RPMI8226 (cell line): ENCODE data around the gene ACAN.

ENCODE experiments used
- DNase-seq: peaks from one replicate; pipeline ENCODE4 v3.0.0-alpha.2; 2015

ACAN gene

DNA sequence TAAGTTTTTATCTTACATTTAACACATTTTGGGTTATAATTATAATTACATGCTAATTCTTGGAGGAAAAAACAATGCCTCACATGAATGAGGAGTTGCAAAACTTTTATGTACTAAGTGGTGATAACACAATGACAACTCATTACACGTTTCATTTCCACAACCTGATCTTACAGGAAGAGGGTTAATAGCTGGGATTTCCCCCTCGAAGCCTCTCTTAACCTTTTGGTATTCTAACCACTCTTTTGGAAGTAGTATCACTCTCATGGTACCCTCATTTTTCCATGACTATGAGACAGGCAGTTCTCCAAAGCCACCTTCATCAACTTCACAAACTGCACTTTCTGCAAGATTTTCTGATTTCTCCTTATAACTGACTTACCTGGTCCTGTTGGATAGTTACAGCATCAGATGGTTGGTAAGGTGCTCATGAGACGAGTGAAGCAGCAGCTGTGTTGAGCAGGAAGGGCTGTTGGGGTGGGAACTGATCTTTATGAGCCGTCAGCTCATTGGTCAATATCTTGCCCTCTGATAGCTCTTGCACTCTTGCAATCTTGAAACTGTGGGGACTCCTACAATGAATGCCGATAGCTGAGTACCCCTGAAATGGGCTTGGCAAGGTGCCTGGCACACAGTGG is 41.6 kb downstream of the ACAN start:
- DNase-seq, result no peak

DNA sequence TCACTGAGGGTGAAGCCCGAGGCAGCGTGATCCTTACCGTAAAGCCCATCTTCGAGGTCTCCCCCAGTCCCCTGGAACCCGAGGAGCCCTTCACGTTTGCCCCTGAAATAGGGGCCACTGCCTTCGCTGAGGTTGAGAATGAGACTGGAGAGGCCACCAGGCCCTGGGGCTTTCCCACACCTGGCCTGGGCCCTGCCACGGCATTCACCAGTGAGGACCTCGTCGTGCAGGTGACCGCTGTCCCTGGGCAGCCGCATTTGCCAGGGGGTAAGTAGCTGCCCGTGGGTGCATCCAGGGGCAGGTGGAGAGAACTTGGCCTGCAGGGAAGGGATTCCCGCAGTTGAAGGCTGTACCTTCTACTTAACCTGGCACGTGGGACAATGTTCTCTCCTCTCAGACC is 42.4 kb downstream of the ACAN start:
- no peak for DNase-seq

DNA sequence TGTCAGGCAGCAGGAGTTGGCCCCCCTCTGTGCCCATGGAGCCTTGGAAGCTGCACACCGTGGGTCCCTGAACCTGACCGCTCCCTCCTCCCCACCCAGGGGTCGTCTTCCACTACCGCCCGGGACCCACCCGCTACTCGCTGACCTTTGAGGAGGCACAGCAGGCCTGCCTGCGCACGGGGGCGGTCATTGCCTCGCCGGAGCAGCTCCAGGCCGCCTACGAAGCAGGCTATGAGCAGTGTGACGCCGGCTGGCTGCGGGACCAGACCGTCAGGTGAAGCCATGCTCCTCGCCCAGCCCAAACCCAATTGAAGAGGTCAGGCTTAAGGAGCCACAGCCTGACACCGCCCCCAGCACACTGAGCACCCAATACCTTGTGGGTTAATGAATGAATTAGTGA is 43.9 kb downstream of the ACAN start:
- DNase-seq, result no peak

DNA sequence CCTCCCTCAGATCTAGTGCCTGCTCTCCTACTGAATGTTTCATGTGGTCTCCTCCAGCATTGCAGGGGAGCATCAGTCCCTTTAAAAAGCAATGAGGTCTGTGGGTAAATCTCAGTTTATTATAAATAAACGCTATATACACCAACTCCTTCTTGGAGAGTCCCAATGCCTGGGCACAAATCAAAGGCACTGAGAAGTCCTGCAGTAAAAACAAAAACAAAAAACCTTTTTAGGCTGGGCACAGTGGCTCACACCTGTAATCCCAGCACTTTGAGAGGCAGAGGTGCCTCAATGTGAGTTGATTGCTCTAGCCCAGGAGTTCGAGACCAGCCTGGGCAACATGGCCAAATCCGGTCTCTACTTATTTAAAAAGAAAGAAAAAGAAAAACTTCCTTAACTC is 45.0 kb downstream of the ACAN start:
- DNase-seq, result no peak

DNA sequence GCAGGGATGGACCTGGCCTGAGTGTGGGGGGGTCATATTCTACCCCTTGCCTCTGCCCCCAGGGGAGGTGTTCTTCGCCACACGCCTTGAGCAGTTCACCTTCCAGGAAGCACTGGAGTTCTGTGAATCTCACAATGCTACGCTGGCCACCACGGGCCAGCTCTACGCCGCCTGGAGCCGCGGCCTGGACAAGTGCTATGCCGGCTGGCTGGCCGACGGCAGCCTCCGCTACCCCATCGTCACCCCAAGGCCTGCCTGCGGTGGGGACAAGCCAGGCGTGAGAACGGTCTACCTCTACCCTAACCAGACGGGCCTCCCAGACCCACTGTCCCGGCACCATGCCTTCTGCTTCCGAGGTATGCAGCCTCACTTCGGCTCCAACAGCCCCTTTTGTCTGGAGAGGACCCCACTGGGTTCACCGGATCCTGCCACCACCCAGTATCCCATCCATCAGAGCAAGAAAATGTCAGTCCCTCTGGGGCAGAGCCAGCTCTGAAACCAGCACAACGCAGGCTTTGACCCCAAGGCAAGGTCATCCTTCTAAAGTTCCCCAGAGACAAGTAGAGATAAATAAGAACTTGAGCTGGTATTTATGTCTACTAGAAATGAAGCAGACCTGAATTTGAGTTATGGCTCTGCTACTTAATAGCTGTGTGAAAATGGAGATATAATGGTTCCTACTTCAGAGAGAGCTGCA is 46.3 kb downstream of the ACAN start:
- no peak for DNase-seq

DNA sequence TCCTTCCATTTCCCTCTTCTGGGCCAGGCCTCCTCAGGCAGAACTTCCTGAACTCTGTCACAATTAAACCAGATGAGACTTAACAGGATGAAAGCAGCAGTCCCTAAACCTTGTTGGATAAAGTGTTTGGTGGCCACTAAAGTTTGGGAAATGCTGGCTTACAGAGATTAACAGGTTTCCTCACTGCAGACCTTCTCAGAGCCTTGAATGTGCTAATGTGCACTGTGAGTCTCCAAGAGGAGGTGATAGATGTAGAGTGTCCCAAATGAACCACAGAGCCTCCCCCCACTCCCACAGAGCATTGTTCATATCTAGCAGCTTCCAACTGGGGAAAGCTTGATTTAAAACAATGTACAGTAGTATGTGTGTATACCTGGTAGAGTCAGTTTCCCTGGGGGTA is 49.2 kb downstream of the ACAN start:
- DNase-seq, result no peak

DNA sequence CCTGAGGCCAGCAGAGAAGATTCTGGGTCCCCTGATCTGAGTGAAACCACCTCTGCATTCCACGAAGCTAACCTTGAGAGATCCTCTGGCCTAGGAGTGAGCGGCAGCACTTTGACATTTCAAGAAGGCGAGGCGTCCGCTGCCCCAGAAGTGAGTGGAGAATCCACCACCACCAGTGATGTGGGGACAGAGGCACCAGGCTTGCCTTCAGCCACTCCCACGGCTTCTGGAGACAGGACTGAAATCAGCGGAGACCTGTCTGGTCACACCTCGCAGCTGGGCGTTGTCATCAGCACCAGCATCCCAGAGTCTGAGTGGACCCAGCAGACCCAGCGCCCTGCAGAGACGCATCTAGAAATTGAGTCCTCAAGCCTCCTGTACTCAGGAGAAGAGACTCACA is 55.7 kb downstream of the ACAN start:
- no peak for DNase-seq

DNA sequence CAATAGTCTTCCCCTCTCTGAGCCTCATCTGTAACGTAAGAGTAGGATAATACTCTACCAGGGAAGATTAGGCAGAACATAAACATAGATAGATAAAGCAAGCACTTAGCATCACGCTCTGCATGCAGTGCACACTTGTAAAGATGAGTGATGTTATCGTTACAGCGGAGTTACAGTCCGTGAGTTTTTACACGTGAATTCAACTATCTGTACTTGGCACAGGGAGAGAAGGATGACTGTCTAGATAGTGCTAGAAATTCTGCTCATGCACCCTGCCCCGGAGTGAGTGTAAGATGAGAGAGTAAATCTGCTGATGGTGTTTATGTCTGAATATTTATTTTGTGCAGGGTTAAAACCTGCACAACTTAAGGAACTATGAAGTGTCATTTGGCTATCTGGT is 56.3 kb downstream of the ACAN start:
- no peak for DNase-seq

DNA sequence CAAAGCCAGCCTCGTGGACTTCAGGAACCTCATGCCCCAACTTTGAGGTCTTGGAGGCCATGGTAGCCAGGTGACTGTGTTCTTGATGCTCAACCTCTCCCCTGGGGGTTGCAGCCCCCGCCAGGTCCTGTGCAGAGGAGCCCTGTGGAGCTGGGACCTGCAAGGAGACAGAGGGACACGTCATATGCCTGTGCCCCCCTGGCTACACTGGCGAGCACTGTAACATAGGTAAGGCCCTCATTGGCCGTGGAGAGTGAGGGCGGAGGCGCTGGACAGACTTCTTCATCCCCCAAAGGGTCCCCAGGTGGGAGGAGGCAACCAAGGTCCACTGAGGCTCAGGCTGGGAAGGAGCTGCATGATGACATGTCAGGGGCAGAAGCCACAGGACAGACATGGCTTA is 57.0 kb downstream of the ACAN start:
- no peak for DNase-seq

DNA sequence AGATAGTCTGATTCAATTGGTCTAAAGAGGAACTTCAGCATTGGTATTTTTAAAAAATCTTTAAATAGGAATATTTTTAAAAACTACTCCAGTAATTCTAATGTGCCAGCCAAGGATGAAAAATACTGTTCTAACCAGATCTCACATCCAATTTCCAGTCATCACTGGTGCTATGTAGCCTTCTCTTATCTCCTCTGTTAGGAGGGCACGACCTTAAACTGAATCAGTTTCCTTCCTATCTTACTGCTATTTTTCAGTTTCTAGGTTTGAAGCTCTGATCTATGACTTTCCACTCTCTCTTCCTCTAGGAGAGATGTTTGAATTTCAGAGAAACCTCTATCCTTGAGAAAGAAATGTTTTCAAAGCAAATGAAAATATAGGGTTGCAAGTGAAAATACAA is 60.2 kb downstream of the ACAN start:
- DNase-seq, result no peak

DNA sequence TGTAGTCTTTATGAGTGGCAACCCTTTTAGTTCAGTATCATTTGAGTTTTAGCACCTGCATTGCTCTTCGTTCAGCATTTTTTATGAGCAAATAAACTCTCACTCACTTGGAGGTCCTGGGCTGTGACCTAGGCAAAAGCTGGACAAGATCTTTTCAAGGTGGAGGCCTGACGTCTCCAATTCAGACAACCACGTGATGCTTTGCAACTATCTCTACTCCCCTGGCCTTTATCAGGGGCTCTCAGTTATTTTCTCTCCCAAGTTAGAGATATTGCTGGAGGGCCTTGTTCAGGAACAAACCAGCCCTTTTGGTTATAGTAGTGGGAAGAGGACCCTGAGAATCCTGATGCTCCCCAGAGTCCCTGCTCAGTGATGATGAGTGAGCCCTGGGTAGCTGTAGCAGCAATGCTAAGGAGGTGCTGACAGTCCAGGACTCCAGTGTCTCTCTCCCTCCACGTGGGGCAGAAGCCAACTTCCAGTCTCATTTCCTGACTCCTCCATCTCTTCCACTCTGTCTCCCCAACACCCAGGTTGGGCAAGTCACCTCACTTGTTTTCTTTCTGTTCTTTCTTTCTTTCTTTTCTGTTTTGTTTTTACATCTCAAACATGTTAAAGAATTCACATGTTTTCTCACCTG is 61.7 kb downstream of the ACAN start:
- DNase-seq, result peak; percentile 22

DNA sequence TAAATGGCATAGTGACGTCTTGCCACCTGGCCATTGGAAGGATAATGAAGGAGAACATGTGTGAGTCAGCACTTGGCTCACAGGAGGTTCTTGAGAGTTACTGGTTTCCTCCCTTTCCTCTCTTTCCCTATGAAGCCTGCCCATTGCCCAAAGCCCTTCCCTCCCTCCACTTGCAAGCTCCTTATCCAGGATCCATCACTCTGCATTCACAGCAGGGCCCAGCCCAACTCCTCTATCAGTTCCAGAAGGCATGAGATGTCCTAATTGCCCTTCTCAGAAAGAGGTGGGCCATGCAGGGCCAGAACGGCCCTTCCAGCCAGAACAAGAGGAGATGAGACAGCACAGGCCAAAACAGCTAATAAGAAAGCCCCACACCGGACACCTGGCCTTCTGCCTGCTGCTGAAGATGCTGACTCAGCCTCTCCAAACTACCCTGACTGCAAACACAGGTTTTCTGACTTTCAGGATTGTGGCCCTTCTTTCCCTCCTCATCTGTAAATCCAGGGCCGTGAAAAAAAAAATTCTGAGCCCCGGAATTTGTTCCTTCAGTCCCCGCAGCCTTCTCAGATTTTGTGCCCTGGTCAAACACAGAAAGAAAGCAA is 62.4 kb downstream of the ACAN start:
- peak; percentile 82 for DNase-seq

DNA sequence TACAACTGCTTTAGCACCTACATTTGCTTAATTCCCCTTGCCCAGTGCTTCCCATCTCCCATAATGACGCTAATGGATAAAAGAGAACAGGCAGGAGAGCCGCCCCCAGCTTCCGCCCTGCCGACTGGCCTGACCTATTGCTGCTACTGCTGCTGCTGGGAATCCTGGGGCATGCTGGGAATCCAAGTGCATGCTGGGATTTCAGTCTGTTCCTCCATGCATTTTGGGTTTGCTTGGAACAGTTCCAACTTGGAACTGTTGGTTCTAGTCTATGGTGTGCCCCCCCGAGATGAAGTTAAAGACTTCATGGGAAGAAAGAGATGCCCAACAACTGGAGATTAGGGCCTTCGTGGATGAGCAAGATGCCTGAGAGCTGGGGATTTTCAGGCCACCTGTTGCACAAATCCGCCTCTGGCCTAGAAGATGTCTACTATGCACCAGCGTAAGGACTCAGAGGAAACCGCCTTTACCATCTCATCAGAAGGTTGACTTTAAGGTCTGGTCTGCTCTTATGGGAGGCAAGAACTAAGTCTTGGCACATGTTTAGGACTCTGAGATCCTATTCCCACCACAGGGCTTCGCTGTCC is 63.2 kb downstream of the ACAN start:
- DNase-seq, result no peak

DNA sequence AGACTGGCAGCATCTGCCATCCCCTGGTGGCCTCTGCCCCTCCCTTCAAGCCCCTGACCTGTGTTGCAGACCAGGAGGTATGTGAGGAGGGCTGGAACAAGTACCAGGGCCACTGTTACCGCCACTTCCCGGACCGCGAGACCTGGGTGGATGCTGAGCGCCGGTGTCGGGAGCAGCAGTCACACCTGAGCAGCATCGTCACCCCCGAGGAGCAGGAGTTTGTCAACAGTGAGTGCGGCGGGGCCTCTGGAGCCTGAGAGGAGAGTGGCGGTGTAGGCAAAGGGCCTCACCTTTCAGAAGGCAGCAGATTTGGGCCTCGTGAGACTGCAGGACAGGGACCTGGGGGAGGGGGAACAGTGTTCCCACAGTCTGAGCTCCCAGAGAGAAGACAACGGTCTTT is 68.1 kb downstream of the ACAN start:
- no peak for DNase-seq

DNA sequence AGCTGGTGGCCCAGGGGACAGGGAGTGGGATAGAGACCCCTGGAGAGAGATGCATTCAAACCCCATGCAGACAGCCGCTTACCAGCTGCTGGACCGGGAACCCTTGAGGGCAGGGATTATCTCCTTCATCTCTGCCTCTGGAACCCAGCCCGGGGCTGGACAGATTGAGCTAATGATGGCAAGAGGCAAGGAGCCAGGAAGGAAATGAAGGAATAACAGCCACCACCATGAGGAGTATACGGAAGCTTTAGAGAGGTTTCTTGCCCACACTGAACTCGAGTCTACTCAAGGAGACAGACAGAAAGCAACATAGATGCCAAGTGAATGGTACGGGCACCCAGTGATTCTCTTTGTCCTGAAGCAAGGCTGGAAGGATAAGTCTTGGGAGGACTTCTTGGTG is 68.9 kb downstream of the ACAN start:
- no peak for DNase-seq

DNA sequence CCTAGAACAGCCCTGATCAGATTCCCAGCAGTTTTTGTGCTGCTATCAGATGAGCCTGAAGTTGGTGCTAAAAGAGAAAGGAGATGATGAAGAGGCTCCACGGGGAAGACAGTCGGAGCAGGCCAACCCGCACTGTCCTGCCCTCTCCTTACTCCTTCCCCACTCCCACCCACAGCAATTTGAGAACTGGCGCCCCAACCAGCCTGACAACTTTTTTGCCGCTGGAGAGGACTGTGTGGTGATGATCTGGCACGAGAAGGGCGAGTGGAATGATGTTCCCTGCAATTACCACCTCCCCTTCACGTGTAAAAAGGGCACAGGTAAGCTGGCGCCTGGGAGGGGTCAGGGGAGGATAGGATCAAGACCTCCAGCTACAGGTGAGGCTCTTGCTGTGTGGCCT is 69.5 kb downstream of the ACAN start:
- no peak for DNase-seq

DNA sequence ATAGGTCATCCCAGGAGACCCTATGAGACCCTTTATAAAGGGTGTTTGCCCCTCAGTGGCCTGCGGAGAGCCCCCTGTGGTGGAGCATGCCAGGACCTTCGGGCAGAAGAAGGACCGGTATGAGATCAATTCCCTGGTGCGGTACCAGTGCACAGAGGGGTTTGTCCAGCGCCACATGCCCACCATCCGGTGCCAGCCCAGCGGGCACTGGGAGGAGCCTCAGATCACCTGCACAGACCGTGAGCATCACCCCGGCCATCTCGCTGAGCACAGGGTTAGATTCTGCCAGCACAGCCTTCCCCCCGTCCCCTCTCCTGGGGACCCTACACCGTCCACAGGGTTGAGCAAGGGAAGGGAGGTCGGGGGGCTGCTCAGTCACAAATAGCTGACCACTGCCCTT is 70.5 kb downstream of the ACAN start:
- DNase-seq, result no peak

DNA sequence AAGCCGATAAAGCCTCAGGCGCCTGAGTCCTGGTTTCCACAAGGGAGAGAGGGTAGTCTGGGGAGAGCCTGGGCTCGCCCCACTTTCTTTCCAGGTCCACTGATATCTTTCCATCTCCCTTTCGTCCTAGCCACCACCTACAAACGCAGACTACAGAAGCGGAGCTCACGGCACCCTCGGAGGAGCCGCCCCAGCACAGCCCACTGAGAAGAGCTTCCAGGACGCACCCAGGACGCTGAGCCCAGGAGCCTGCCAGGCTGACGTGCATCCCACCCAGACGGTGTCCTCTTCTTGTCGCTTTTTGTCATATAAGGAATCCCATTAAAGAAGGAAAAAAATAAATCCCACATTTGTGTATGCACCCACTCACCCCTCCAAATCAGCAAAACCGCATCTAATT is 71.0 kb downstream of the ACAN start:
- DNase-seq, result no peak

DNA sequence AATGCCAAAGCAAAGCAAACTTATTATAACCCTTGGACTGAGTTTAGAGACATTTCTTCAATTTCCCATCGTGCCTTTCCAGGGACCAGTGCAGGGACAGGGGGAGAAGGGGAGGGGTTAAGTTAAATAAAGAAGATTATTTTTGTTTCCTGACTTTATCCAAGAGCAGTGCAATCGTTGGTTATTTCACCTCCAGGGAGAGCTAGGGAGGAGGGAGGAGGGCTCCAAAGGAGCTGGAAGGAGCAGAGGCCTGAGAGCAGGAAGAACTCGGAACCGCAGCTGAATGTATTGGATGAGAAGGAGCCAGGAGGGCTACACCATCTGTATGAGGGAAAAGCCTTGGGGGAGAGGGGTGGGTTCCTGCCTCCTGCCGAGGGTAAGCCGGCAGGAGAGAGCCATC is 71.4 kb downstream of the ACAN start:
- DNase-seq, result no peak

DNA sequence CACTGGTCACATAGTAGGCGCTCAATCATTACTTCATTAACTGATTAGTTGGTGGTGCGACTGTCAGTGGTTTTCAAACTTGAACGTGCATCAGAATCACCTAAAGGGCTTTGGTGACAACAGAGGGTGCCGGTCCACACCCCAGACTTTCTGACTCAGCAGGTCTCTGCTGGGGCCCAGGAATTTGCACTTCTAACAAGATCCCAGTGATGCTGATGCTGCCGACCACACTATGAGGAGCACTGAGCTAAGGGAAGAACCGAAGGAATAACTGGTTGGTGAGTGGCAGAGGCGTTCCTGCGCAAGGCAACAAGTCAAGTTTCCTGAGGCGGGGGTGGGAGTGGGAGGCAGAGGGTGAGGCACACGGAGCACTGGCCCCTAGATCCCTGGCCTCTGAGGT is 73.3 kb downstream of the ACAN start:
- no peak for DNase-seq

DNA sequence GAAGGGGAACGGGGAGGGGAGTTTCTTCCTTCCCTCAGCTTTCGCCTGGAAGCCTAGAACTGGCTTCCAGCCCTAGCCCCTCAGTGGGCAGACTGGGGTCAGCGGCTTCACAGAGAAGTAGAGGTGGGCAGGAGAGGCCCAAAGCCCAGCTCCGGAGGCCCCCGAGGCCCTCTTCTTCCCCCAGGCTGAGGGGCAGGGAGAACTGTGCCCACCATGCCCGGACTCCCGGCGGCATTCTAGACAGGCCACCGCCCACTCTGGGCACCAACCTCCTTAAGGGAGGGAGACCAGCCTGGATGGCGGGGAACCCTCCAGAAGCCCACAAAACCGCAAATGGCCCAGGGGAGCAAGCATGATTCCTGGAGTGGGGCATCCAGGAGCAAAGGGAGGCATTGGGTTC is 74.2 kb downstream of the ACAN start:
- DNase-seq, result no peak

DNA sequence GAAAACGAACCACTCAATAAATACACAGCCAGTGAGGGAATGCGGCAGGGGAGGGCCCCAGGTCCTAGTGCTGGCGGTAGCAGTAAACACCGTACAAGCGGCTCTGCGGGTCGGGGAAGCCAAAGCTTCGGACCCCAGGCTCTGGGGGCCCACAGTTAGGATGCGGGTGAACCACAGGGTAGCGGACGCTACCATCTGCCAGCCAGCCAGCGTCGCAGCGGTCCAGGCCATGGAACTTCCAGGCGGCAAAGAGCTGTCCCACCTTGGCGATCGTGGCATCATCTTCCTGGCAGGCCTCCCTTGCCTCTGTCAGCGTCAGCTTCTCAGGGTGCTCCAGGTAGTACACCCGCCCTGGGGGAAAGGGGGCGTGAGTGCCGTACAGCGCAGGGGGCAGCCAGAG is 74.7 kb downstream of the ACAN start:
- DNase-seq, result no peak

DNA sequence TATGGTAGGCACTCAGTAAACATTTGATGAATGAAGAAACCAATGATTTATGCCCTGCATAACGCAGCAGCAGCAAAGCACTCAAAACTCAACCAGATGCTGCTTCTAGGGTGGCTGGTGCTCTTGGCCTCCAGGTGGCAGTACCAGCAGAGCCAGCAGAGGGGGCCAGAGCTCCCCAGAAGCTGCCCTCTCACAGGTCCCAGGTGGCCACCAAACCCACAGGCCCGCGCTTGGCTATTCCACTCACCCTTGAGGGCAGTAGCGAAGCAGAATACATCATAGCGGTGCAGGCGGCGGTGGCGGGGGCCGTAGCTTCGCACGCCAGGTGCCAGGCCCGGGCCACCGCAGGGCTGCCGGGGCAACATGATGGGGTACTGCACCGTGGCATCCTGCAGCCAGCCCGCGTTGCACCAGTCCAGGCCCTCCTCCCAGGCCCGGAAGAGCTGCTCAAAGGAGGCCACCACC is 75.5 kb downstream of the ACAN start:
- DNase-seq, result peak; percentile 86
